Lung (tissue), 12 donors: ENCODE measurements around the gene HHLA2. TPM values are rescaled to one million over a fixed set of nuclear protein-coding genes. Genes with fewer than 3 reads are reported as not detected.

ENCODE experiments used
- ATAC-seq: fragments of 200-7000 bp; cut with Tn5 transposase; one replicate; pipeline ENCODE4 v1.9.1; 2020; ENCODE audit warnings: moderate number of reproducible peaks; ENCODE audit not compliant: insufficient read depth, low FRiP score
- DNase-seq, 3 donors: peaks; one replicate each; pipeline ENCODE4 v3.0.0-alpha.2; 2013 to 2017
- H3K27ac ChIP-seq, 2 donors: one replicate each; pipeline ENCODE4 v1.5.1; 2013; ENCODE audit warnings: mild to moderate bottlenecking in 2 of 2, moderate library complexity in 2 of 2, control low read depth in 1 of 2, inconsistent platforms in 1 of 2, low read depth in 1 of 2, low read length in 1 of 2
- H3K27me3 ChIP-seq, 3 donors: one replicate each; pipeline ENCODE4 v1.5.1; 2013; ENCODE audit warnings: low read length in 2 of 3; ENCODE audit not compliant: control insufficient read depth in 3 of 3, insufficient read depth in 3 of 3
- H3K36me3 ChIP-seq, 4 donors: one replicate each; pipeline ENCODE4 v1.5.1; 2013; ENCODE audit warnings: low read length in 4 of 4, mild to moderate bottlenecking in 1 of 4, moderate library complexity in 1 of 4; ENCODE audit not compliant: control insufficient read depth in 4 of 4, insufficient read depth in 4 of 4
- H3K4me1 ChIP-seq, 5 donors: one replicate each; pipeline ENCODE4 v1.5.1; 2013; ENCODE audit warnings: low read length in 5 of 5, mild to moderate bottlenecking in 2 of 5, moderate library complexity in 1 of 5; ENCODE audit not compliant: control insufficient read depth in 5 of 5, insufficient read depth in 5 of 5
- H3K4me3 ChIP-seq: one replicate; pipeline ENCODE4 v1.5.1; 2013; ENCODE audit warnings: mild to moderate bottlenecking, control low read depth, moderate library complexity
- H3K9ac ChIP-seq, 2 donors: one replicate each; pipeline ENCODE4 v1.5.1; 2013; ENCODE audit warnings: low read length in 2 of 2, control low read depth in 1 of 2; ENCODE audit not compliant: insufficient read depth in 1 of 2
- H3K9me3 ChIP-seq, 4 donors: one replicate each; pipeline ENCODE4 v1.5.1; 2013; ENCODE audit warnings: low read length in 3 of 4, mild to moderate bottlenecking in 1 of 4, moderate library complexity in 1 of 4; ENCODE audit not compliant: control insufficient read depth in 4 of 4, insufficient read depth in 3 of 4
- CTCF ChIP-seq: IDR thresholded peaks from 2 replicates; pipeline ENCODE4 v1.5.1; 2012; ENCODE audit warnings: mild to moderate bottlenecking; ENCODE audit errors: control extremely low read depth, extremely low read depth
- WGBS, 2 donors: extraction: QIAGEN DNeasy Blood & Tissue Kit; methylation state at CpG; one replicate each; pipeline ENCODE4 v1.1.7; 2013; 5-methylcytosine and 5-hydroxymethylcytosine counted together
- polyA plus RNA-seq, 2 donors: library from polyadenylated mRNA; stranded (reverse); fragments of 200-250 nt; gene quantifications; one replicate each; pipeline ENCODE4 v1.2.1, GENCODE V29; 2013
- total RNA-seq, 2 donors: library from RNA; depleted of rRNA in 1 of 2; stranded (reverse); fragments of >200 nt in 1 of 2; gene quantifications; one replicate each; pipeline ENCODE4 v1.2.1, GENCODE V29; 2014 to 2021
- donor health status: control.
- donor health status: control.
- donor health status: Bipolar disorder and iron deficiency.
- donor health status: healthy.
- donor health status: DM: yes; HTN: yes; CAD: no.

The HHLA2 gene
- total and polyA plus RNA-seq, 4 donors = 1.8 to 20.2 (median 3.5) TPM

GRCh38 chr3:108324177-108324576, 27.8 kb downstream of the HHLA2 start:
- 87 to 90% methylated on average over 1 of the region's 1 CpG for WGBS, 2 donors
- DNase-seq (no peak), ATAC-seq (no peak)
- TF ChIP-seq CTCF = no peak
- H3K27ac ChIP-seq = no peak overlapping the region
- no peaks in the 10 kb centered on the region for H3K36me3 ChIP-seq
- no peak overlapping the region for H3K4me3 ChIP-seq
- H3K9ac ChIP-seq = no peak overlapping the region
- H3K27me3 ChIP-seq = no peaks in the 10 kb centered on the region
- no peaks in the 10 kb centered on the region for H3K4me1 ChIP-seq
- no peaks in the 10 kb centered on the region for H3K9me3 ChIP-seq

GRCh38 chr3:108327168-108327567, 30.8 kb downstream of the HHLA2 start:
- Histone ChIP-seq H3K9me3 (no peaks in the 10 kb centered on the region), H3K27ac (no peak overlapping the region), H3K27me3 (no peaks in the 10 kb centered on the region), H3K9ac (no peak overlapping the region), H3K4me3 (no peak overlapping the region), H3K4me1 (peaks cover 0 to 2% (median 0%) of the 10 kb centered on the region in 5 donors), H3K36me3 (no peaks in the 10 kb centered on the region)
- TF ChIP-seq CTCF = no peak
- DNase-seq (no peak), ATAC-seq (no peak)

- Histone ChIP-seq H3K9me3 (no peaks in the 10 kb centered on the region), H3K27ac (no peak overlapping the region), H3K9ac (no peak overlapping the region), H3K36me3 (no peaks in the 10 kb centered on the region), H3K27me3 (no peaks in the 10 kb centered on the region), H3K4me3 (no peak overlapping the region), H3K4me1 (peaks cover 0 to 2% (median 0%) of the 10 kb centered on the region in 5 donors)
- TF ChIP-seq CTCF = no peak
- ATAC-seq (no peak), DNase-seq (peak in 1 of 3 donors; percentile 32)
- 44 to 46% methylated on average over 4 of the region's 4 CpGs for WGBS, 2 donors
These were observed 32.6 kb downstream of the HHLA2 start for GRCh38 chr3:108328821-108329486.

GRCh38 chr3:108329508-108329907, 33.2 kb downstream of the HHLA2 start:
- WGBS, 2 donors = 67 to 70% methylated on average over 5 of the region's 5 CpGs
- Histone ChIP-seq H3K27me3 (no peaks in the 10 kb centered on the region), H3K27ac (no peak overlapping the region), H3K36me3 (no peaks in the 10 kb centered on the region), H3K9me3 (no peaks in the 10 kb centered on the region), H3K4me1 (peaks cover 0 to 2% (median 0%) of the 10 kb centered on the region in 5 donors), H3K9ac (no peak overlapping the region), H3K4me3 (no peak overlapping the region)
- DNase-seq (no peak), ATAC-seq (no peak)
- TF ChIP-seq CTCF = no peak
